Activated T-helper 1 cell treated with anti-CD3 and anti-CD28 coated beads, Interleukin-12 subunit alpha, Interleukin-12 subunit beta, Interleukin-2, Interleukin-4 antibody, amounts not matched to agents 30 ng/mL and 10 ng/mL and 1 ng/mL, durations not matched to agents 14 hours and 24 hours and 36 hours (primary cell): ENCODE measurements around the gene ADORA2A. TPM values are rescaled to one million over a fixed set of nuclear protein-coding genes. Genes with fewer than 3 reads are reported as not detected.

Source experiments
- DNase-seq: peaks from one replicate; pipeline ENCODE4 v3.0.0; 2021; ENCODE audit warnings: low spot score
- H3K27ac Mint-ChIP-seq: one replicate; pipeline ENCODE4 v1.8.0; 2021; ENCODE audit warnings: mild to moderate bottlenecking, mixed read lengths
- H3K27me3 Mint-ChIP-seq: one replicate; pipeline ENCODE4 v1.8.0; 2022; ENCODE audit warnings: mild to moderate bottlenecking, moderate library complexity, mixed read lengths; ENCODE audit not compliant: insufficient read depth
- H3K36me3 Mint-ChIP-seq: one replicate; pipeline ENCODE4 v1.8.0; 2021; ENCODE audit warnings: low read depth, mixed read lengths
- H3K4me1 Mint-ChIP-seq: one replicate; pipeline ENCODE4 v1.8.0; 2021; ENCODE audit warnings: low read depth, mixed read lengths
- H3K4me3 Mint-ChIP-seq: one replicate; pipeline ENCODE4 v1.8.0; 2021; ENCODE audit warnings: mild to moderate bottlenecking, moderate library complexity, mixed read lengths
- H3K9me3 Mint-ChIP-seq: one replicate; pipeline ENCODE4 v1.8.0; 2021; ENCODE audit warnings: mixed read lengths
- intact Hi-C: fragments of 100-400 bp; cut with micrococcal nuclease; formaldehyde crosslinking; loops from one replicate; pipeline ENCODE4 v1.15.1; 2024
- total RNA-seq: library from RNA; stranded (reverse); gene quantifications from 2 replicates; pipeline ENCODE4 v1.2.3, GENCODE V29; 2022

The ADORA2A gene
- total RNA-seq, 1 donor from 2014 or later = 27.7 TPM

GRCh38 chr22:24433828-24434470 is 6.5 kb downstream of the ADORA2A start:
- Mint-ChIP-seq H3K9me3 (no peaks in the 10 kb centered on the region), H3K4me3 (peak overlapping the region; percentile 76), H3K27me3 (peaks cover 3% of the 10 kb centered on the region), H3K4me1 (peaks cover 81% of the 10 kb centered on the region), H3K36me3 (peaks cover 21% of the 10 kb centered on the region), H3K27ac (peak overlapping the region; percentile 100)
- intact Hi-C loops = loop anchor here (1.0 to 2.0 kb wide), 9 partner anchors 10 to 163 kb away; partner anchors contain the start of genes GUCD1, SNRPD3 and SPECC1L
- no peak for DNase-seq

GRCh38 chr22:24434471-24435322 is 7.3 kb downstream of the ADORA2A start:
- H3K4me1 Mint-ChIP-seq = peaks cover 74% of the 10 kb centered on the region
- H3K36me3 Mint-ChIP-seq = peaks cover 24% of the 10 kb centered on the region

GRCh38 chr22:24435323-24435645 is 7.9 kb downstream of the ADORA2A start:
- intact Hi-C loops = loop anchor here (2.0 kb wide), 2 partner anchors 76 to 164 kb away; partner anchors contain the start of gene SPECC1L
- peak overlapping the region; percentile 76 for H3K4me3 Mint-ChIP-seq
- peak overlapping the region; percentile 100 for H3K27ac Mint-ChIP-seq
- H3K4me1 Mint-ChIP-seq = peaks cover 70% of the 10 kb centered on the region
- no peaks in the 10 kb centered on the region for H3K9me3 Mint-ChIP-seq
- peaks cover 3% of the 10 kb centered on the region for H3K27me3 Mint-ChIP-seq
- DNase-seq = no peak
- H3K36me3 Mint-ChIP-seq = peaks cover 24% of the 10 kb centered on the region

More at GRCh38 chr22:24434471-24435322, 7.3 kb downstream of the ADORA2A start:
- peak overlapping the region; percentile 100 for H3K27ac Mint-ChIP-seq
- H3K9me3 Mint-ChIP-seq = no peaks in the 10 kb centered on the region
- peak overlapping the region; percentile 76 for H3K4me3 Mint-ChIP-seq
- peak; percentile 77 for DNase-seq
- intact Hi-C loops = loop anchor here (1.0 to 2.0 kb wide), 9 partner anchors 10 to 164 kb away; partner anchors contain the start of genes GUCD1, SNRPD3 and SPECC1L
- H3K27me3 Mint-ChIP-seq = peaks cover 3% of the 10 kb centered on the region

- H3K4me3 Mint-ChIP-seq = peak overlapping the region; percentile 76
Measured at GRCh38 chr22:24435861-24436371, 8.5 kb downstream of the ADORA2A start.

GRCh38 chr22:24436553-24436952 is 9.2 kb downstream of the ADORA2A start:
- Mint-ChIP-seq H3K36me3 (peaks cover 29% of the 10 kb centered on the region), H3K4me1 (peaks cover 75% of the 10 kb centered on the region), H3K27me3 (peaks cover 3% of the 10 kb centered on the region), H3K4me3 (peak overlapping the region; percentile 25), H3K9me3 (no peaks in the 10 kb centered on the region), H3K27ac (peak overlapping the region; percentile 100)
- no peak for DNase-seq
- intact Hi-C loops = no loop called here

More at GRCh38 chr22:24435861-24436371, 8.5 kb downstream of the ADORA2A start:
- intact Hi-C loops = loop anchor here (2.0 kb wide), 2 partner anchors 75 to 165 kb away; partner anchors contain the start of gene SPECC1L
- no peaks in the 10 kb centered on the region for H3K9me3 Mint-ChIP-seq
- H3K4me1 Mint-ChIP-seq = peaks cover 75% of the 10 kb centered on the region
- H3K36me3 Mint-ChIP-seq = peaks cover 27% of the 10 kb centered on the region
- H3K27me3 Mint-ChIP-seq = peaks cover 3% of the 10 kb centered on the region
- no peak for DNase-seq
- H3K27ac Mint-ChIP-seq = peak overlapping the region; percentile 100

- Mint-ChIP-seq H3K36me3 (peaks cover 33% of the 10 kb centered on the region), H3K9me3 (no peaks in the 10 kb centered on the region), H3K4me1 (peaks cover 70% of the 10 kb centered on the region), H3K27me3 (peaks cover 3% of the 10 kb centered on the region), H3K27ac (peak overlapping the region; percentile 100), H3K4me3 (no peak overlapping the region)
- intact Hi-C loops = no loop called here
- no peak for DNase-seq
Measured at GRCh38 chr22:24437091-24437490, 9.7 kb downstream of the ADORA2A start.

- H3K27ac Mint-ChIP-seq = peak overlapping the region; percentile 63
- H3K9me3 Mint-ChIP-seq = no peaks in the 10 kb centered on the region
- H3K36me3 Mint-ChIP-seq = peaks cover 34% of the 10 kb centered on the region
- no peak for DNase-seq
- peak overlapping the region; percentile 31 for H3K4me3 Mint-ChIP-seq
- intact Hi-C loops = no loop called here
- peaks cover 3% of the 10 kb centered on the region for H3K27me3 Mint-ChIP-seq
- H3K4me1 Mint-ChIP-seq = peaks cover 65% of the 10 kb centered on the region
Measured at GRCh38 chr22:24437741-24438328, 10.4 kb downstream of the ADORA2A start.

GRCh38 chr22:24440270-24440717 is 12.9 kb downstream of the ADORA2A start:
- Mint-ChIP-seq H3K27me3 (no peaks in the 10 kb centered on the region), H3K9me3 (no peaks in the 10 kb centered on the region), H3K4me3 (no peak overlapping the region), H3K4me1 (peaks cover 49% of the 10 kb centered on the region), H3K36me3 (peaks cover 38% of the 10 kb centered on the region), H3K27ac (peak overlapping the region; percentile 31)
- intact Hi-C loops = no loop called here
- DNase-seq = no peak

- peaks cover 38% of the 10 kb centered on the region for H3K36me3 Mint-ChIP-seq
- H3K27me3 Mint-ChIP-seq = no peaks in the 10 kb centered on the region
- no peak for DNase-seq
- peaks cover 49% of the 10 kb centered on the region for H3K4me1 Mint-ChIP-seq
- no peaks in the 10 kb centered on the region for H3K9me3 Mint-ChIP-seq
- H3K27ac Mint-ChIP-seq = peak overlapping the region; percentile 31
- intact Hi-C loops = no loop called here
- no peak overlapping the region for H3K4me3 Mint-ChIP-seq
Measured at GRCh38 chr22:24440718-24441405, 13.5 kb downstream of the ADORA2A start.

- no peaks in the 10 kb centered on the region for H3K27me3 Mint-ChIP-seq
- intact Hi-C loops = no loop called here
- H3K4me3 Mint-ChIP-seq = no peak overlapping the region
- no peak for DNase-seq
- H3K27ac Mint-ChIP-seq = no peak overlapping the region
- H3K36me3 Mint-ChIP-seq = peaks cover 37% of the 10 kb centered on the region
- peaks cover 45% of the 10 kb centered on the region for H3K4me1 Mint-ChIP-seq
- H3K9me3 Mint-ChIP-seq = no peaks in the 10 kb centered on the region
Measured at GRCh38 chr22:24441406-24442351, 14.3 kb downstream of the ADORA2A start.

- no peaks in the 10 kb centered on the region for H3K27me3 Mint-ChIP-seq
- no peak overlapping the region for H3K27ac Mint-ChIP-seq
- no peaks in the 10 kb centered on the region for H3K9me3 Mint-ChIP-seq
- H3K4me3 Mint-ChIP-seq = no peak overlapping the region
- H3K4me1 Mint-ChIP-seq = peaks cover 41% of the 10 kb centered on the region
- DNase-seq = no peak
- H3K36me3 Mint-ChIP-seq = peaks cover 36% of the 10 kb centered on the region
- intact Hi-C loops = no loop called here
Measured at GRCh38 chr22:24442352-24442744, 14.9 kb downstream of the ADORA2A start.
